MM.1S (cell line): Measurements from ENCODE around the gene IL22.

Experiments
- DNase-seq: peaks from one replicate; pipeline ENCODE4 v3.0.0-alpha.2; 2015
- H2AFZ ChIP-seq: fragments of 300-600 bp; sonication (generic); 2 replicates; pipeline ENCODE4 v1.6.0; 2016; ENCODE audit warnings: antibody characterized with exemption, low read length
- H3F3A ChIP-seq: fragments of 300-600 bp; sonication (generic); 2 replicates; pipeline ENCODE4 v1.6.1; 2016; ENCODE audit warnings: mild to moderate bottlenecking, antibody characterized with exemption, low read length, moderate library complexity, mixed read lengths; ENCODE audit not compliant: insufficient read depth
- H3K27ac ChIP-seq: fragments of 300-600 bp; sonication (generic); 2 replicates; pipeline ENCODE4 v1.5.1; 2016; ENCODE audit warnings: mild to moderate bottlenecking, low read length
- H3K27me3 ChIP-seq: fragments of 300-600 bp; sonication (generic); replicated peaks from 2 replicates; pipeline ENCODE4 v1.6.0; 2016; ENCODE audit warnings: low read length; ENCODE audit not compliant: insufficient read depth
- H3K36me3 ChIP-seq: fragments of 300-600 bp; sonication (generic); replicated peaks from 2 replicates; pipeline ENCODE4 v1.6.1; 2016; ENCODE audit warnings: mild to moderate bottlenecking, low read length, mixed read lengths; ENCODE audit not compliant: insufficient read depth
- H3K4me1 ChIP-seq: fragments of 300-600 bp; sonication (generic); 2 replicates; pipeline ENCODE4 v1.6.1; 2016; ENCODE audit warnings: low read length, mixed read lengths
- H3K4me2 ChIP-seq: fragments of 300-600 bp; sonication (generic); 2 replicates; pipeline ENCODE4 v1.6.0; 2016; ENCODE audit warnings: low read depth, low read length
- H3K4me3 ChIP-seq: fragments of 300-600 bp; sonication (generic); 2 replicates; pipeline ENCODE4 v1.5.1; 2016; ENCODE audit warnings: low read length, mixed read lengths
- H3K79me2 ChIP-seq: fragments of 300-600 bp; sonication (generic); 2 replicates; pipeline ENCODE4 v1.6.1; 2016; ENCODE audit warnings: mixed run types, low read length, mixed read lengths
- H3K9ac ChIP-seq: fragments of 300-600 bp; sonication (generic); 2 replicates; pipeline ENCODE4 v1.6.1; 2016; ENCODE audit warnings: low read length, mixed read lengths
- H3K9me2 ChIP-seq: fragments of 300-600 bp; sonication (generic); replicated peaks from 2 replicates; pipeline ENCODE4 v1.6.1; 2016; ENCODE audit warnings: mild to moderate bottlenecking, low read length, mixed read lengths; ENCODE audit not compliant: insufficient read depth
- H3K9me3 ChIP-seq: fragments of 300-600 bp; sonication (generic); replicated peaks from 2 replicates; pipeline ENCODE4 v1.6.1; 2016; ENCODE audit warnings: mild to moderate bottlenecking, low read length, mixed read lengths; ENCODE audit not compliant: insufficient read depth
- H4K20me1 ChIP-seq: fragments of 300-600 bp; sonication (generic); 2 replicates; pipeline ENCODE4 v1.6.1; 2016; ENCODE audit warnings: mild to moderate bottlenecking, low read length, moderate library complexity, mixed read lengths; ENCODE audit not compliant: insufficient read depth
- EZH2 ChIP-seq: fragments of 300-600 bp; sonication (generic); optimal IDR thresholded peaks from 2 replicates; pipeline ENCODE3; 2017; ENCODE audit warnings: low read depth, mild to moderate bottlenecking, antibody characterized with exemption, low read length, mixed read lengths
- EZH2phosphoT487 ChIP-seq: fragments of 300-600 bp; sonication (generic); IDR thresholded peaks from 2 replicates; pipeline ENCODE4 v1.6.1; 2018; ENCODE audit warnings: antibody characterized with exemption, low read length
- TF ChIP-seq, protein P1 (sequence below): fragments of 300-600 bp; sonication (generic); IDR thresholded peaks from 2 replicates; pipeline ENCODE4 v1.5.1; 2016; ENCODE audit warnings: antibody characterized with exemption, low read length, mixed read lengths

The IL22 gene, protein sequence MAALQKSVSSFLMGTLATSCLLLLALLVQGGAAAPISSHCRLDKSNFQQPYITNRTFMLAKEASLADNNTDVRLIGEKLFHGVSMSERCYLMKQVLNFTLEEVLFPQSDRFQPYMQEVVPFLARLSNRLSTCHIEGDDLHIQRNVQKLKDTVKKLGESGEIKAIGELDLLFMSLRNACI

DNA sequence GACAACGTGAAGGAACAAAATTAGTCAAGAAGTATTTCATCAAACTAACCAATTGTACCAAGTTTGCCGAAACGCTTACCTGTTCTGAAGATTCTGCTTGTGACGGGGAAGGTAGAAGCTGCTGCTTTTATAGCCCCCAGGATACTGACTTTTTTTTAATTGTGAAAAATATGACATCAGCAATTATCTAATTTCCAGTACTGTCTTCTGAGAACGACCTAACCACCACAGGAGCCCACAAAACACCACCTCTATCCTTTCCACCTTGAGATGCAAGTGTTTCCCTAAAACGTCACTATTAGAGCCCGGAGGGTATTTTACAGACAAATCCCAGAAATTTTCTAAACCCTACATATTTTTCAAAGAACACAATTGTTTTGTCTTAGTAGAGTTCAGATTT is at the start of gene IL22:
IL22 (minus strand) TSS at position 101 of the 400 bp plus-strand sequence. CDS start 156 bp downstream, outside the sequence.
- H3F3A ChIP-seq = no peaks in the 10 kb centered on the region
- TF ChIP-seq, protein P1, sequence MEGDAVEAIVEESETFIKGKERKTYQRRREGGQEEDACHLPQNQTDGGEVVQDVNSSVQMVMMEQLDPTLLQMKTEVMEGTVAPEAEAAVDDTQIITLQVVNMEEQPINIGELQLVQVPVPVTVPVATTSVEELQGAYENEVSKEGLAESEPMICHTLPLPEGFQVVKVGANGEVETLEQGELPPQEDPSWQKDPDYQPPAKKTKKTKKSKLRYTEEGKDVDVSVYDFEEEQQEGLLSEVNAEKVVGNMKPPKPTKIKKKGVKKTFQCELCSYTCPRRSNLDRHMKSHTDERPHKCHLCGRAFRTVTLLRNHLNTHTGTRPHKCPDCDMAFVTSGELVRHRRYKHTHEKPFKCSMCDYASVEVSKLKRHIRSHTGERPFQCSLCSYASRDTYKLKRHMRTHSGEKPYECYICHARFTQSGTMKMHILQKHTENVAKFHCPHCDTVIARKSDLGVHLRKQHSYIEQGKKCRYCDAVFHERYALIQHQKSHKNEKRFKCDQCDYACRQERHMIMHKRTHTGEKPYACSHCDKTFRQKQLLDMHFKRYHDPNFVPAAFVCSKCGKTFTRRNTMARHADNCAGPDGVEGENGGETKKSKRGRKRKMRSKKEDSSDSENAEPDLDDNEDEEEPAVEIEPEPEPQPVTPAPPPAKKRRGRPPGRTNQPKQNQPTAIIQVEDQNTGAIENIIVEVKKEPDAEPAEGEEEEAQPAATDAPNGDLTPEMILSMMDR = no peak
- no peak for TF ChIP-seq EZH2phosphoT487
- no peak for TF ChIP-seq EZH2
- no peaks in the 10 kb centered on the region for H3K27me3 ChIP-seq
- H3K9me2 ChIP-seq = no peaks in the 10 kb centered on the region
- H3K4me1 ChIP-seq = no peaks in the 10 kb centered on the region
- no peak within 1 kb of the TSS for H3K9ac ChIP-seq
- no peaks in the 10 kb centered on the region for H3K36me3 ChIP-seq
- no peaks in the 10 kb centered on the region for H3K79me2 ChIP-seq
- H3K4me3 ChIP-seq = no peak within 1 kb of the TSS
- H3K27ac ChIP-seq = no peak within 1 kb of the TSS
- no peaks in the 10 kb centered on the region for H3K9me3 ChIP-seq
- no peak for DNase-seq
- H2AFZ ChIP-seq = no peak within 1 kb of the TSS
- H4K20me1 ChIP-seq = no peaks in the 10 kb centered on the region
- H3K4me2 ChIP-seq = no peak within 1 kb of the TSS

DNA sequence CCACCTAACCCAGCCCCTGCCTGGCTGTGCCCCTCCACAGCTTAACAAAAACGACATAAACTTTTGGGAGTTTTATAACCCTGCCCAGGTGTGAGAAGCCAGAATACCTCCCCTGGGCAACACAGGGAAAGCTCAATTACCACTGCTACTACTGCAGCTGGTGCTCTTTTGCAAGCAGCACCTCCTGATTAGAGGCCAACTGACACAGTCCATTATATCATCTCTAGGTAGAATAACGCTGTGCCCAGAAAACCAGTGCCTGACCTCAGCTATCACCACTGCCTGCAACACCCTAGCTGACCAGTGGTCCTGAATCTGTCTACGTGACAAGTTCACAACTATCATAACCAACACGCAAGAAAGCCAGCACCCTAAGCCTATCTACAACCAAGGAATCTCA is 44.5 kb upstream of the IL22 start:
- H3K4me3 ChIP-seq = no peak overlapping the region
- no peak for DNase-seq
- no peaks in the 10 kb centered on the region for H4K20me1 ChIP-seq
- no peaks in the 10 kb centered on the region for H3K27me3 ChIP-seq
- no peak overlapping the region for H3K9ac ChIP-seq
- H3K9me2 ChIP-seq = no peaks in the 10 kb centered on the region
- no peaks in the 10 kb centered on the region for H3F3A ChIP-seq
- TF ChIP-seq, protein P1 = no peak
- TF ChIP-seq EZH2phosphoT487 (no peak), EZH2 (no peak)
- no peaks in the 10 kb centered on the region for H3K36me3 ChIP-seq
- H3K4me2 ChIP-seq = no peak overlapping the region
- no peaks in the 10 kb centered on the region for H3K79me2 ChIP-seq
- no peaks in the 10 kb centered on the region for H3K4me1 ChIP-seq
- H3K27ac ChIP-seq = no peak overlapping the region
- H3K9me3 ChIP-seq = no peaks in the 10 kb centered on the region
- no peak overlapping the region for H2AFZ ChIP-seq

DNA sequence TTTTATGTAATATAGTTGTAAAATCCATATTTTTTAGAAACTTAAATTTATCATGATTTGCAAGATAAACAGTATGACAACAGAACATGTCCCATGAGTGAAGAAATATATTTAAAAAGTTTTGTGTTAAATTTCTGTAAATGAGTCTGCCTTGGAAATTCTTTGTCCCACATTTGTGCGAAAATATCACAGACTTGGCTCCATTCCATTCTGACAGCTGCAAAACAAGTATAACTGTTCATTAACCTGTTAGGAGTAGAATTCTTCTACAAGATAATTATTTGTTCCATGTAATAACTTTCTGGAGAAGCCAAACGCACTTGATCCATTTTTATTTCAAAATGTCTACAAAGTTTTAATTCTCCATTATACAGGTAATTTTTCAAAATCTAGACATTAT is 40.8 kb upstream of the IL22 start:
- Histone ChIP-seq H4K20me1 (no peaks in the 10 kb centered on the region), H3K4me3 (no peak overlapping the region), H3K9me3 (no peaks in the 10 kb centered on the region), H3F3A (peaks cover 7% of the 10 kb centered on the region; the same call in 1 of the 2 replicates), H3K9ac (no peak overlapping the region), H3K36me3 (no peaks in the 10 kb centered on the region), H3K27me3 (no peaks in the 10 kb centered on the region), H2AFZ (no peak overlapping the region), H3K4me1 (peaks cover 19% of the 10 kb centered on the region), H3K79me2 (no peaks in the 10 kb centered on the region), H3K27ac (no peak overlapping the region), H3K9me2 (no peaks in the 10 kb centered on the region), H3K4me2 (no peak overlapping the region)
- DNase-seq = no peak
- TF ChIP-seq, protein P1 = no peak
- no peak for TF ChIP-seq EZH2phosphoT487
- no peak for TF ChIP-seq EZH2
